H9 (cell line): ENCODE measurements around the gene ARFGEF2. TPM values are rescaled to one million over a fixed set of nuclear protein-coding genes. Genes with fewer than 3 reads are reported as not detected.

Experiments used
- DNase-seq: peaks from one replicate; pipeline ENCODE4 v3.0.0-alpha.2; 2017
- H2AFZ ChIP-seq: one replicate; pipeline ENCODE4 v1.6.1; 2013; ENCODE audit warnings: mild to moderate bottlenecking, low read length, control low read depth, moderate library complexity
- H2AK5ac ChIP-seq: 2 replicates; pipeline ENCODE4 v1.6.1; 2013; ENCODE audit warnings: low read length, control low read depth, mixed read lengths; ENCODE audit not compliant: insufficient read length
- H2BK120ac ChIP-seq: one replicate; pipeline ENCODE4 v1.6.1; 2013; ENCODE audit warnings: low read depth, mild to moderate bottlenecking, low read length, control low read depth, inconsistent platforms; ENCODE audit not compliant: poor library complexity, severe bottlenecking
- H2BK12ac ChIP-seq: 2 replicates; pipeline ENCODE4 v1.6.1; 2013; ENCODE audit warnings: low read length, control low read depth, mixed read lengths, low read depth; ENCODE audit not compliant: insufficient read length
- H2BK15ac ChIP-seq: 2 replicates; pipeline ENCODE4 v1.6.1; 2013; ENCODE audit warnings: low read depth, low read length, control low read depth
- H2BK20ac ChIP-seq: one replicate; pipeline ENCODE4 v1.6.1; 2013; ENCODE audit warnings: low read depth, mild to moderate bottlenecking, low read length, control low read depth, inconsistent platforms; ENCODE audit not compliant: poor library complexity, severe bottlenecking
- H2BK5ac ChIP-seq: 2 replicates; pipeline ENCODE4 v1.6.1; 2013; ENCODE audit warnings: low read length, control low read depth, mixed read lengths; ENCODE audit not compliant: insufficient read length
- H3K14ac ChIP-seq: 2 replicates; pipeline ENCODE4 v1.6.1; 2013; ENCODE audit warnings: low read length, control low read depth; ENCODE audit not compliant: insufficient read depth
- H3K18ac ChIP-seq: 2 replicates; pipeline ENCODE4 v1.6.1; 2013; ENCODE audit warnings: low read depth, mild to moderate bottlenecking, mixed read lengths, low read length, control low read depth; ENCODE audit not compliant: insufficient read length
- H3K23ac ChIP-seq: 2 replicates; pipeline ENCODE4 v1.6.1; 2013; ENCODE audit warnings: low read length, control low read depth, mixed read lengths, low read depth; ENCODE audit not compliant: insufficient read length
- H3K23me2 ChIP-seq: 2 replicates; pipeline ENCODE4 v1.6.1; 2013; ENCODE audit warnings: low read depth, mild to moderate bottlenecking, mixed read lengths, low read length, control low read depth; ENCODE audit not compliant: insufficient read length, poor library complexity, severe bottlenecking
- H3K27ac ChIP-seq: 2 replicates; pipeline ENCODE4 v1.5.1; 2013; ENCODE audit warnings: low read length, control low read depth, mixed read lengths, low read depth; ENCODE audit not compliant: insufficient read length
- H3K27me3 ChIP-seq: 2 replicates; pipeline ENCODE4 v1.6.1; 2013; ENCODE audit warnings: low read length, control low read depth, inconsistent platforms; ENCODE audit not compliant: insufficient read depth
- H3K4ac ChIP-seq: 2 replicates; pipeline ENCODE4 v1.6.1; 2013; ENCODE audit warnings: low read depth, mild to moderate bottlenecking, control low read depth, inconsistent platforms, low read length, moderate library complexity
- H3K4me1 ChIP-seq: 2 replicates; pipeline ENCODE4 v1.6.1; 2013; ENCODE audit warnings: low read length, control low read depth, inconsistent platforms; ENCODE audit not compliant: insufficient read depth
- H3K4me2 ChIP-seq: 2 replicates; pipeline ENCODE4 v1.6.1; 2013; ENCODE audit warnings: low read length, control low read depth, mixed read lengths; ENCODE audit not compliant: insufficient read length, insufficient read depth
- H3K56ac ChIP-seq: 2 replicates; pipeline ENCODE4 v1.6.1; 2013; ENCODE audit warnings: low read depth, mild to moderate bottlenecking, mixed read lengths, low read length, control low read depth; ENCODE audit not compliant: insufficient read length
- H3K79me1 ChIP-seq: 2 replicates; pipeline ENCODE4 v1.6.1; 2013; ENCODE audit warnings: low read depth, mild to moderate bottlenecking, moderate library complexity, low read length, control low read depth, inconsistent platforms; ENCODE audit not compliant: insufficient read depth, poor library complexity, severe bottlenecking
- H3K79me2 ChIP-seq: 2 replicates; pipeline ENCODE4 v1.6.1; 2013; ENCODE audit warnings: low read length, control low read depth, inconsistent platforms; ENCODE audit not compliant: insufficient read depth
- H3K9ac ChIP-seq: 2 replicates; pipeline ENCODE4 v1.6.1; 2013; ENCODE audit warnings: low read length, control low read depth, mixed read lengths; ENCODE audit not compliant: insufficient read length; ENCODE audit errors: extremely low read depth
- H3K9me3 ChIP-seq: one replicate; pipeline ENCODE4 v1.6.1; 2013; ENCODE audit warnings: low read depth, low read length, inconsistent platforms; ENCODE audit not compliant: control insufficient read depth
- H3T11ph ChIP-seq: one replicate; pipeline ENCODE4 v1.6.1; 2013; ENCODE audit warnings: mild to moderate bottlenecking, low read length, control low read depth, inconsistent platforms
- H4K20me1 ChIP-seq: one replicate; pipeline ENCODE4 v1.6.1; 2013; ENCODE audit not compliant: control insufficient read depth, insufficient read length, insufficient read depth
- H4K5ac ChIP-seq: 2 replicates; pipeline ENCODE4 v1.6.1; 2013; ENCODE audit warnings: low read depth, mild to moderate bottlenecking, mixed read lengths, low read length, control low read depth; ENCODE audit not compliant: insufficient read length
- H4K8ac ChIP-seq: replicated peaks from 2 replicates; pipeline ENCODE4 v1.6.1; 2013; ENCODE audit warnings: low read length, control low read depth, mixed read lengths, low read depth; ENCODE audit not compliant: insufficient read length
- H4K91ac ChIP-seq: 2 replicates; pipeline ENCODE4 v1.6.1; 2013; ENCODE audit warnings: low read depth, mild to moderate bottlenecking, moderate library complexity, mixed read lengths, low read length, control low read depth; ENCODE audit not compliant: insufficient read length
- H3K27ac Mint-ChIP-seq, 3 experiments: 2 replicates in 2 of 3; 3 replicates in 1 of 3; pipeline ENCODE4 v1.8.0; 2020 to 2021; ENCODE audit warnings: mixed read lengths in 3 of 3, mild to moderate bottlenecking in 1 of 3, moderate library complexity in 1 of 3
- H3K27me3 Mint-ChIP-seq: 2 replicates; pipeline ENCODE4 v1.8.0; 2021; ENCODE audit warnings: low read depth, mild to moderate bottlenecking, moderate library complexity, mixed read lengths
- H3K36me3 Mint-ChIP-seq, 3 experiments: 2 replicates in 2 of 3; 3 replicates in 1 of 3; pipeline ENCODE4 v1.8.0; 2020 to 2021; ENCODE audit warnings: low read depth in 3 of 3, mixed read lengths in 3 of 3; ENCODE audit not compliant: insufficient read depth in 1 of 3
- H3K4me1 Mint-ChIP-seq, 2 experiments: 2 replicates each; pipeline ENCODE4 v1.8.0; 2020; ENCODE audit warnings: mixed read lengths in 2 of 2
- H3K4me3 Mint-ChIP-seq, 2 experiments: 2 replicates in 1 of 2; 3 replicates in 1 of 2; pipeline ENCODE4 v1.8.0; 2020 to 2021; ENCODE audit warnings: mild to moderate bottlenecking in 2 of 2, mixed read lengths in 2 of 2, moderate library complexity in 1 of 2
- H3K9me3 Mint-ChIP-seq, 2 experiments: 2 replicates in 1 of 2; 3 replicates in 1 of 2; pipeline ENCODE4 v1.8.0; 2020; ENCODE audit warnings: mild to moderate bottlenecking in 2 of 2, mixed read lengths in 2 of 2, moderate library complexity in 1 of 2
- CTCF ChIP-seq: fragments of 200-600 bp; sonication (generic); conservative IDR thresholded peaks from 3 replicates; pipeline ENCODE4 v1.8.0; 2021; ENCODE audit warnings: antibody characterized with exemption, mild to moderate bottlenecking
- WGBS: extraction: QIAGEN DNeasy Blood & Tissue Kit; methylation state at CpG from one replicate; pipeline ENCODE4 v1.1.7; 2013; ENCODE audit warnings: missing lambda C conversion rate, low lambda C conversion rate, mixed read lengths; ENCODE audit not compliant: insufficient read length; ENCODE audit errors: extremely low coverage; 5-methylcytosine and 5-hydroxymethylcytosine counted together
- total RNA-seq: library from RNA; stranded (reverse); gene quantifications from 2 replicates; pipeline ENCODE4 v1.2.1, GENCODE V29; 2021

ARFGEF2 gene
- total RNA-seq, 1 experiment from 2014 or later = 16.6 TPM

- Histone ChIP-seq H4K8ac (no peak overlapping the region), H3K4me1 (no peaks in the 10 kb centered on the region), H3K9me3 (no peaks in the 10 kb centered on the region), H2AK5ac (no peak overlapping the region), H3K27ac (no peak overlapping the region), H3K23me2 (no peaks in the 10 kb centered on the region), H2BK20ac (no peak overlapping the region), H4K5ac (no peak overlapping the region), H3K14ac (no peak overlapping the region), H2BK12ac (no peak overlapping the region), H3K18ac (no peak overlapping the region), H3K9ac (no peak overlapping the region), H2BK15ac (no peak overlapping the region), H4K20me1 (no peaks in the 10 kb centered on the region), H3K56ac (no peak overlapping the region), H3K4me2 (no peak overlapping the region), H3K79me1 (no peaks in the 10 kb centered on the region), H3K4ac (no peak overlapping the region), H3T11ph (no peak overlapping the region), H2BK5ac (no peak overlapping the region), H2AFZ (no peak overlapping the region), H4K91ac (no peak overlapping the region), H2BK120ac (no peak overlapping the region), H3K27me3 (no peaks in the 10 kb centered on the region), H3K79me2 (no peaks in the 10 kb centered on the region), H3K23ac (no peak overlapping the region)
- Mint-ChIP-seq H3K9me3 (no peaks in the 10 kb centered on the region), H3K27me3 (peaks cover 16% of the 10 kb centered on the region), H3K4me1 (no peaks in the 10 kb centered on the region), H3K27ac (no peak overlapping the region), H3K4me3 (no peak overlapping the region), H3K36me3 (no peaks in the 10 kb centered on the region)
- no peak for TF ChIP-seq CTCF
- no peak for DNase-seq
- WGBS = no CpG with 5 or more reads among the region's 3 CpGs
These were observed 35.3 kb upstream of the ARFGEF2 start for GRCh38 chr20:48886194-48886593.
